HUDEP-2 (cell line): Measurements from ENCODE around the gene PLEKHG3.
A peak's percentile ranks its signal among the peaks of the same experiment; 100 is the strongest.

ENCODE experiments used
- DNase-seq, 76 experiments: peaks; one replicate each; lab custom pipeline; 2025; ENCODE audit not compliant: unreplicated experiment in 76 of 76; lab: John Stamatoyannopoulos, UW

PLEKHG3 gene

DNA sequence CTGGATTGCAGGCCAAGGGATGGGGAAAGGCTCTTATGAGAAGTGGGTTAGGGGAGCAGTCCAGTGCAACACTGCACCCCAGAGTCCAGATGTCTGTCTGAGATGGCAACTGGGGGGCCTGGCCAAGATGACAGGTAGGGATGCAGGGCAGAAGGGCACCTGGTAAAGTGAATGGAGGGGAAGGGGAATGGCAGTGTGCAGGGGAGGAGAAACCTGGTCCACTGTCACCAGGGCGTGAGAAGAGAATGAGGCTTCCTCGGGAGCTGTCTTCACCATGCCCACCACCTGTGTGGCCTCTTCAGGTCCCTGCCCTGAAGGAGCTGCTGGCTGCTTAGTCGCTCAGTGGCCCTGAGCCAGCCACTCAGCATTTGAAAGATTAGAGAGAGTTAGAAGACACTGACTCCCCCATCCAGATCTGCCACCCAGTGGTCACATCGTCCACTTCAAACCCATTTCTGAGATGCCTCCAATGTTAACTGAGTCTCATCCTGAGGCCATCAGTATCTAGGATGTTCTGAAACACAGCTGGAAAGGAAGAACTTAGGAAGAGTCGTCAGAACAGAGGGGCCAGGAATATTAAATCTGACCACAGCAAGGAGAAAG lies 57.3 kb downstream of the PLEKHG3 start:
- peak in 32 of 76 experiments; percentile 12 to 72 (median 48) for DNase-seq

DNA sequence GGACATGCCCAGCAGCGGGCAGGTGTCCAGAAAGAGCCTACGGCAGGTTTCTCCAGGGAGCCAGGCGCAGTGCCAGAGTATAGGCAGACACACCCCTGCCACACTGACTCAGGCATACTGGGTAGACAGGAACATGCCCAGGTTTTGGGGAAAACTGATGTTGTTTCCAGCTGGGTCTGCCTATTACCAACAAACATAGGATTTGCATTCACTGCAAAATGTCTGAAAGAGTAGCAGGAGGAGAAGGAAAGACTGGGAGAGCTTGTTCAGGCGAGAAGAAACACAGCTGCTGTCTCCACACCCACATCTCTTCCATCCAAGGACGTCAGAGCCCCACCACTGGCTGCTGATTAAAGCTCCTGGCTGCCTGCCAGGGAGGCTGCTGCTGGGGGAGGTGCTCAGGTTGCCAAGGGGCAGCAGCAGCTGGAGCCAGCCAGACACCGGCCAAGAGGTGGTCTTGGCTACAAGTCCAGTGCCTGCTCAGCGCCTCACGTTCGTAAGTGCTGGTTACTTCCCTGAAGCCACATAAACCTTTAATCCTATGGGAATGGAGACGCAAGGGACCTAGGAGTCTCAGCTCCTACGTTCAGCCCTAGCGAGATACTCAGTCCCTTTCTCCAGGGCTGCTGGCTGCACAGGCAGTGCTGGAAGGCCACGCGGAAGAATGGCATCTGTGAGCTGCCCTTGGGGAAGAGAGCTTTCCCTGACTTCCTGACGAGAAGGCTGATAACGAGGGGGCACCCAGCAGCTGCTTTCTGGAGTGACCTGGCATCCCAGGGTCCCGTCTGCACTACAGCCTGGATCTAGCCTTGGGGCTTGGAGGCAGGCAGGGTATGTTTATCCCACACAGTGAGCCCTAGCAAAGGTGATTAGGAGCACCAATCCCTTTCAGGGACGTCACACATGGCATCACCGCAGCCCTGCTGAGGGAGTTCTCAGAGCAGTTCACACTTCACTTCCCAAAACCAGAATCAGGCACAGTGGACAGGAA lies 58.1 kb downstream of the PLEKHG3 start:
- DNase-seq, result peak in 75 of 76 experiments; percentile 10 to 87 (median 72)

DNA sequence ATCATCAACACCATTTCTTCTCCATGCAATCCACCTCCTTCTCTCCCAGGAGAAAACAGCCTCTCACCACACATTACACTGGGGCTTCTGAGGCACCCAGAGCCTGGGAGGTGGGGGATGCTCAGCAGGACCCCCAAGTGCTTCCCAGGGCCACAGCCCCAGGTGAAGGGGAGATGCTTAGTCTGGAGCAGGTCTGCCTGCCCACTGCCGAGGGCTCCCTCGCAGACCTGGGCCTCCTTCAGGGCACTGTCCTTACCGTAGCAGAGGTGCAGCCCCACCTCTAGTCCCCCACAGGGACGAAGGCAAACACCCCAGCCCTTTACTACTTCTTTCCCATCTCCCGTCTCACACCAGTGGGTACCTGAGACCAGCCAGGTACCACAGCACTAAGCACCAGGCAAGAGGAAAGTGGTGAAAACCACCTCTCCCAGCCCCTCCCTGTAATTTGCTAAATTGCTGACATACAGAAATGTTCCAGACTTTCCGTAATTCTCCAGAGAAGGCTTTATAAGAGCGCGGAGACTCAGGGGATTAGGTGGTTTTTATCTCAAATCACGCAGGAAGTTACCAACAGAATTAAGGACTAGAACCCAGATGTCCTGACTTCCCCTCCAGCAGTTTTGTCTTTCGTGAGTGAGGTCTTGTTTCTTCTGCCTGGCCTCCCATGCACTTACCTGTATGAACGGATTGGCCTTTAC lies 59.0 kb downstream of the PLEKHG3 start:
- peak in 1 of 76 experiments; percentile 50 for DNase-seq

DNA sequence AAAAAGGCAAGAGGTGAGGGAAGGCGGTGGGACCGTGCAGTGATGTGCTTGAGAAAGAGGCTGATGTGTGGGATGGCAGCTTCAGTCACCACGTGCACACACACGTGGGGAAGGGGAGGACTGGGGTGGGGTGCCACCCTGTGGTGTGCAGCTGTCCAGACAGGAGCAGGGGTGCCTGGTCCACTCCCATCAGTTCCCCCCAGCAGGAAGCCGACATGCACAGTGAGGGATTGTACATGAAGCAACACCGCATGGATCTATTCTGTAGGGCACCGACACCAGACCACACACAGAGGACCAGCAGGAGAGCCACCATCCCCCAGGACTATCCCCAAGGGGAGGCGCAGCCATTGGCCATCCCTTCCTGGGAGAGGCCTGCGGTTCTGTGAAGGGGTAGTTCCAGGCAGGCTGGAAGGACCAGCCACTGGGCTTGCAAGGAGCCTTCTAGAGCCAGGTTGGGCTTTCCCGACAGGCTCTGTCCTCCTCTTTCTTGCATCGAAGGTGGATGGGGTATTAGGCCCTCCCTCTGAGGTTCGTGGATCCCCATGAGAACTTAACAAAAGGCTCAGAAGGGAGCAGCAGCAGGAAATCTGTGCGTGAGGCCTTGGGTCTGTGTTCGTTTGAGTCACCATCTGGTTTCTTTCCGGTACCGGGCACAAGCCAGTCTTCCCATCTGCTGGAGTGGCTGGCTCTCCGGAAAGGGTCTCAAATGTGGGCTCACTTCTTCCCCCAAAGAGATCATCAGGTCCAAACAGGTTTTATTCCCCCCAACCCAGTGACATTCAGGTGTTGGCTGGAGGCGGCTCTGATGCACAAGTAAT lies 59.8 kb downstream of the PLEKHG3 start:
- peak in 1 of 76 experiments; percentile 10 for DNase-seq

DNA sequence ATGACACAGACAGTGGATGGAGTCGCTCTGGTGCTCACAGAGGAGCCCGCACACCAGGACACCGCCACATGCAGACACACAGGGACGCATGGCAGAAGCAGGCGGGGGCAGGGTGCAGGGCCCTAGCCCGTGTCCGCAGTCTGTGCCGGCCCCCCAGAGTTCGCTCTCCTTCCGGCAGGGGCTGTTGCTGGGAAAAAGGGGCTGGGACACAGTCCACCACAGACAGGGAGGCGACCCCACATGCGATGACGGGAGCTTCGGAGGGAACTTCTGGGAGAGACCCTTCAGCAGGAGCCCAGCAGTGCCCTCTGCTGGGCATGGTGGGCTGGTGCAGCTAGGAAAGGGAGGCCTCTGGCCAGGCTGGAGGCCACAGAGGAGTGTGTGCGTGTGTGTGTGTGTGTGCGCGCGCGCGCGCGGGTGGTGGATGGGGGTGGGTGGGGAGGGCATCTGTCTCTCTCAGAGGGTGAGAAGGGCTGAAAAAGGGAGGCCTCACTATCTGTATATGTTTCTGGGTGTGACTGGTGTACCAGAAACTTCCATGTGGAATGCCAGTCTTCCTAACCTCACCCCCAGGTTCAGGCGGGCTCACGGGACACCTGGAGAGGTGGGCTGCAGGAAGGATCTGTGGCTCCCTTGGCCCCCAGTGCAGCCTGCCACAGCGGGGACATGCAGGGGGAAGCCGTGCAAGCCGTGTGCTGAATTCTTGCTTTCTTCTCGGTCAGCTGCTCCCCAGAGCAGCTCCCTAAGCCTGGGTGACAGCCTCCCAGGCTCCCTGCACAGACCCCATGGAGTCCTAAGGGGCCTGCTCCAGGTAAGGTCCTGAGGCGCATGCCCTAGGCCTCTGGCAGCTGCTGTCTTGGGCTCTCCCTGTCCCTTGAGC lies 60.7 kb downstream of the PLEKHG3 start:
- peak in 46 of 76 experiments; percentile 9 to 59 (median 28) for DNase-seq

DNA sequence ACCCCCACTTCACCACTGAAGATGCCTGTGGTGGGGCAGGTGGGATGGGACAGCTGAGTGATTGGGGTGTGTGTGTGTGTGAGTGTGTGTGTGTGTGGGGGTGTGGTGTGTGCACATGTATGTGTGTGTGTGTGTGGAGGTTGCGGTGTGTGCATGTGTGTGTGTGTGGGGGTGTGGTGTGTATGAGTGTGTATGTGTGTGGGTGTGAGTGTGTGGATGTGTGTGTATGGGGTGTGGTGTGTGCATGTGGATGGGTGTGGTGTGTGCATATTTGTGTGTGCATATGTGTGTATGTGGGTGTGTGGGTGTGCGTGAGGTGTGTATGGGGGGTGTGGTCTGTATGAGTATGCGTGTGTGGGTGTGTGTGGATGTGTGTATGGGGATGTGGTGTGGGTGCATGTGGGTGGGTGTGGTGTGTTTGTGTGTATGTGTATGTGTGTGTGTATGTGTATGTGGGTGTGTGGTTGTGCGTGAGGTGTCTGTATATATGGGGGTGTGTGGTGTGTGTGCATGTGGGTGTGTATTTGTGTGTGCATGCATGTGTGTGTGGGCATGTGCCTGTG lies 61.6 kb downstream of the PLEKHG3 start:
- DNase-seq, result no peak

DNA sequence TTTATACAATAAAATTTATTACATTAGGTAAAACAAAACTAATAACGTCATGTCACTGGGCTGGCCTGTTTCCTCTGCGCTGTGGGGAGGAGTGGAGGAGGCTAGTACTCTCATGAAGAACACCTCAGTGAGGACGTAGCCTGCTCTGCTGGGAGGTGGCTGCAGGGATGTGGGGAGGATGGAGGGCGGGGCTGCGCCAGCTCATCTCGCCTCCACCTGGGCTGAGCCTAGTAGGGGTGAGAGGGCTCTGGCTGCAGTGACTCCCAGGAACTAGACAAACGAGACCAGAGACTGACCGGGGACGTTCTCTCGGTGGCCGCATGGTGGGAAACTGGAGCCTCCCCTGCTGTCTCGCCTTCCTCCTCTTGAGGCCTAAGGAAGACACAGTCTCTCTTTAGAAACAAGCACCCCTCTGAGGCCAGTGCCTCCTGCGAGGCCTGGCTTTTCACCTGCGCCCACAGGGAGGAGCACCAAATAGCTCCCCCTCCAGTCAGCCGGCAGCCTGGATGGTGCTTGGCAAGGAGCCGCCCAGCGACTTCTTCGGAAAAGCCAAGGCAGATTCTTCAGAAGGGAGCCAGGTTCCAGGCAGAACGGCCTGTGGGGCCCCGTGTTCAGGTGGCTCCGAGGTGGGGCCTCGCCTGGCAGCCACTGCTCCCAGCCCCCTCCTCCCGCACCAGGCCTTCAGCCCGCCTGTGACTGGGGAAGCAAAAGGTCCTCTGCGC lies 62.4 kb downstream of the PLEKHG3 start:
- no peak for DNase-seq

DNA sequence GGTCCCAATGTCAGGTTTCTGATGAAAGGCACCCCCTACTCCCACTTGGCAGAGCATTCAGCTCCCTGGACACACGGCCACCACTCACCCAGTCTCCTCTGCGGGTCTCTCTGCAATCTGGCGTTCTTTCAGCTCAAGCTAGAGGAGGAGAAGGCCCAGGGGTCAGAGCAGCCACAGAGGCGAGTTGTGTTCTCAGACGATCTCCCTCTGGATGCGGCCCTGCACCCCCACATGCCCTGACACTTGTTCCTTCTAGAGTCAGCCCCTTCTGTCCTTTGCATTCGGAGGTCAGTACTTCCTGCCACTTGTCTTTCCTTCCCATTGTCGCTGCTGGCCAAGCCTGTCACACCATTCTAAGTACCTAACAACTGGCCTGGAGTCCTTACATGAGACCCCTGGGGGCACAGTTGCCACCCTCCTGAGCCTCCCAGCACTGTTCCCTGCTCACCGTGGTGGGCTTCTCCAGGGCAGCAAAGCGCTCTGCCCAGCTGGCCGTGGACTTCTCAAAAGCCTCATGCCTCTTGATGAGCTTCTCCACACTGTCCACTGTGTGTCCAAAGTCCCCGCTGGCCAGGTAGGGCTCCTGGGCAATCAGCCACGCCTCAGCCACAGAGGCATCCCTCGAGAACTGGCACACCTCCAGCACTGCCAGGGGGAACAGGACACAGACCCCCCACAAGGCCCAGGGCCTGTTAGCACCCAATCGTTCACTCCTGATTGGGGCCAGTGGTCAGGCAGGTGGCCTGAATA lies 63.2 kb downstream of the PLEKHG3 start:
- DNase-seq, result no peak

DNA sequence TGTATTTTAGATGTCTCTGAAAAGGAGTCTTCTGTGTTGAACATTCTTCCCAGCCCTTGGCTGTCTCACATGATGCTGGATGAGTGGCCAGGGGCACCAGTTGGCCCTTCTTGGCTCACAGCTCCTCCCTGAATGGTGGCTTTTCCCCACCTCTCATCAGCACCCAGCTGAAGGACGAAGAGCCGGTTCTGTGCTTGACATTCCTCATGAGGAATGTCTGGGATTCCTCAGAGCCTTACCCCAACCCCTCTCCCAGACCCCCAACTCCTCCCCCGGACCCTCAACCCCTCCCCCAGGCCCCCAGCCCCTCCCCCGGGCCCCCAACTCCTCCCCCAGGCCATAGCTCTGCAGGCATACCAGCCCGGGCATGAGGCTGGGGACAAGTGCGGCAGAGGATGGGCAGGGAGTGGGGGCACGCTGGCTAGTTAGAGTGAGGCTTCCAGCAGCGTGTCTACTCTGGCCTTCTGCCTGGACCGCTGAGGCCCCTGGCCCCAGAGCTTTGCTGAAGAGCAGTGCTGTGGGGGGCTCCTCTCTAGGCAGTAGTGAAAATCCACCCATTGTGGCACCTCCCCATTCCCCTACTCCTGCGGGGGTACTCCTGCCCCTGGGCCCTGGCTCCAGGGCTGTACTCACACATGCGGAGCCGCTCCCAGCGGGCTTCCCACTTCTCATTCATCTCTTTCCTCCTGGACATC lies 64.3 kb downstream of the PLEKHG3 start:
- DNase-seq, result no peak

DNA sequence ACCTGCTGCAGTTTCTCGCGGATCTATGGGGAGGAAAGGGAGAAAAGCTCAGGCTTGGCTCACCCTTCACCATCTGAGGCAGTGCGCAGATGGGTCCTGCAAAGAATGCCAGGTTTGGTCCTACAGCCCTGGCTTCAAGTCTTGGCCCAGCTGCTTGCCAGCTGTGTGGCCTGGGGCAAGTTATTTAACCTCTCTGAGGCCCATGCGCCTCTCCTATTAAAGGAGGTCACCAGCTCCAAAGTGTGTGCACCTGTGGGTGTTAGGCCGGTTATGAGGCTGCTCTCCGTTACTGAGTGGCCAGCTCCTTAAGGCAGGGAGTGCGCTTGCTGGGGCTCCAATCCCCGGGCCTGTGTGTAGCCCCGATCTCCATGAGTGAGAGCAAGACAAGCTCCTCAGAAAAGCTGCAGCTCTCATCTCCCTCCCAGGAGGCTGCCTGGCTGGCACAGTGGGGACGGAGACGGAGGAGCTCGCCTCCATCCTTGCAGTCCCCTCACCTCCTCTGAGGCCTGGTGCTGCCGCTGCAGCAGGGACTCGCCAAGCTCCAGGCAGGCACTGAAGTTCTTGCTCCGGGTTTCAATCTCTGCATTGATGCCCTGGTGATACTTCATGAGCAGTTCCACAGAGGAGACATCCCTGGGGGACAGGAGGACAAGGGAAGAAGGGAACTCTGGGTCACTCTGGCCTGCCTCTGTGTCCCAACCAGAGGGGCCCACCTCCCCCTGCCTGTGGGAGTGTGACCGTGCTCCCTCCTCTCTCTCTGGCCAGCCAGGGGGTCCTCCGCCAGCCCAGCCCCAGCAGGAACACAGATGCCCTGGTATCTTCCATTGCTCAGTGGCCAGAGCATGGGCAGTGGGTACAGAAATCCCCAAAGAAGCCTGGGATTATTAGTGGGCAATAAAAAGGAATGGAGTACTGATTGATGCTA lies 65.1 kb downstream of the PLEKHG3 start:
- no peak for DNase-seq

DNA sequence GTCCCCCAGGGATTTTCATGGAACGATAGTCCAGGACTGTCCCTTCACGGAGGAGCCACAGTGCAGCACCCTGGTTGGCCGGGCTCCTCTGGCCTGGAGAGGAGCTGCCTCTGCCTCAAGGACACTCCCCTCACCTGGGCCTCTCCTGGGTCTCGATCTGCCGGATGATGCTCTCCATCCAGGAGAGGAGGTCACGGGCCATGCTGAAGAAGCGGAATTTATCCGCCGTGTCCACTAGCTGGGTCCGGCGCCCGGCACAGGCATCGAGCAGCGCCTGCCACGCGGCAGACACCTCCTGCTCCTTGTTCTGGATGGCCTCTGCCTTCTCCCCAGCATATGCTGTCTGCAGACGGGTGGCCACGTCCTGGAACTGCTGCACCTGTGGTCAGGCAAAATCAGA lies 66.5 kb downstream of the PLEKHG3 start:
- no peak for DNase-seq

DNA sequence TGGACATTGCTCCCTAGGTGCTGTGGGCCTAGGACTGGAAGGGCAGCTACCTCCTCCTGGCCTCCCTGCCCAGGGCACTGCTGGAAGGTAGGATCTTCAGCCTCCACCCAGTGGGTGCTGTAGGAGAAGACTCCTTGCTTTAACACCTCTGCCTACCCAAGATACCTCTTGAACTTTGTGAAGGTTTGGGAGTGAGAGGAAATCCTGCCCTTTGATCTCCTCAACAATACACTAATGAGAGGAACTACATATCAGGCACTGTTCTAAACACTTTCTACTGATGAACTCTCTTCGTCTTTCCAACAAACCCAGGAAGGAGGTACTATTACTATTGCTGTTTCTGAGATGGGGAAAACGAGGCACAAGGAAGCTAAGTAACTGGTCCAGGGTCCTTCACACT lies 66.9 kb downstream of the PLEKHG3 start:
- no peak for DNase-seq

DNA sequence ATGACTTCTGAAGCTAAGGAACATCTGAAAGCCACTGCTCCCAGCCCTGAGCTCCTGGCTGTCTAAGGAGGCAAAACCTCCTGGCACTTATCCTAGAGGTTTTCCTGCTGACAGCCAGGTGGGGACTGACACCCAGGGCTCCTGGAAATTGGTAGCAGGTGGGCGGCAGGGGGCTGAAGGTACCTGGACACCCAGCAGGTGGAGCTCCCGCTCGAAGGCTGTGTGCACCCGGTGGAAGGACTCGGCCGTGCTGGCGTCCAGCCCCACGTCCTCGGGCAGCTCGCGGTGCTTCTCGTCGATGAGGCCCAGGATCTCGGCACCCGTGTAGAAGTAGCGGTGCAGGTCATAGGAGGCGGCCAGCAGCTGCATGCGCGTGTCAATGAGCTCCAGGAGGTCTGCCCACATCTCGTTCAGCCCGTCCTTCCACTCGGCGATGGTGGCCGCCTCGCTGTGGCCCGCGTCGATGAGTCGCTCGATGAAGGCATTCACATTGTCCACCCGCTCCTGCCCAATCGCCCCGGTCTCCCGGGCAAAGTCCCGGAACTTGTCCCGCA lies 68.2 kb downstream of the PLEKHG3 start:
- DNase-seq, result no peak

DNA sequence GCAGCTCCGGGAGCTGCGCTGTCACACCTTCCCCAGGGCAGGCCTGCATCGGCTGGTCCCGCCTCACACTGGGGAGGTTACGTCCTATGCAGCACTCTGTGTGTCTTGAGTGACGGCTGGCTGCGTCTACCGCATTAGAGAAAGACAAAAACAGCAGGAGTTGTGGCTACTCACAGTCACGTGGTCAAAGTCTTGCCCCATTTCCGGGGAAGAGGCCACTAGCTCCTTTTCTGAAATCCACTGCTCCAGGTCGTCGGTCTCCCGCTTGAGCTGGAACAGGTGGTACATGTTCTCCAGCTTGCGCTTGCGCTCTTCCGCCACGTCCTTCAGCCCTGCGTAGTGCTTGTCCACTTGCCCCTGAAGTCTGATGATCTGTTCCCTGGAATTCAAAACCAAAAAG lies 68.8 kb downstream of the PLEKHG3 start:
- DNase-seq, result no peak

DNA sequence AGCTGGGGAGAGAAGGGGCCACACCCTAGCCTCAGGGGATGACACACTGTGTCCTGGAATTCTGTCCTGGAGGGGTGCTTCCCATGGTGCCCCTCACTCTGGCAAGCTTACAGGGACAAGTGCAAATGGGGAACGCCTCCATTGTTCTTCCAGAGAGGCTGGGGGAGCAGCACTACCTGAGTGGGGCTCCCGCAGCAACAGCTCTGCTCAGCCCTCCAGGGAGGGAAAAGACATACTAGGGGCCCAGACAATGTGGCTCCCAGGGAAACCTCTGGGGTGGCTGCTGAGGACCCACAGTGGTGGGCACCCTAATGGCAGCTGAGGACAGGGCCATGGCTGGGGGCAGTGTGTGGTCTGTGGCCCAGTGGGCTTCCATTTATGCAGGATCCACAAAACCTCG lies 69.4 kb downstream of the PLEKHG3 start:
- no peak for DNase-seq

DNA sequence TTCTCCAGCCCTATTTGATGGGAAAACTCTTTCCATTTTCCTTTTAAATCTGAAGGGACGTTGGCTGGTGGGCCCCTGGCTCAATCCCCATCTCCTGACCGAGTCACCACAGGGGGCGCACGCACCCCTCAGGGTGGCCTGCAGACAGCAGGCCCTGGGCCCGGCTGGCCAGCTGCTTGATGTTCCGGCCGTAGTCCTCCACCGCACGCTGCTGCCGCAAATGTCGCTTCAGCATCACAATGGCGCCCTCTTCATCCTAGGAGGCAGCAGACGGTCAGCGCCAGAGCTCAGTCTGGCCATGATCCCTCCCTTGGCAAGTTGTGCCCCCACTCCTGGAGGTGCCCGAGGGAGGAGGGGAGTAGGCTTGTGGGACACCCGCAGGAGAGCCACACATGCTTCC lies 70.0 kb downstream of the PLEKHG3 start:
- DNase-seq, result no peak
